Bronchial epithelial cell (primary cell): ENCODE data around the gene VKORC1L1. TPM values are rescaled to one million over a fixed set of nuclear protein-coding genes. Genes with fewer than 3 reads are reported as not detected.

Experiments used
- DNase-seq: peaks from one replicate; pipeline ENCODE4 v3.0.0-alpha.2; 2010; ENCODE audit warnings: low read depth
- FAIRE-seq: peaks from 2 replicates; lab custom pipeline; 2011; peaks lifted over from hg19 to GRCh38; lab: Jason Lieb, UNC
- H3K27me3 ChIP-seq: 2 replicates; pipeline ENCODE4 v1.5.1; 2011; ENCODE audit warnings: low read length; ENCODE audit not compliant: control insufficient read depth, insufficient read depth
- H3K36me3 ChIP-seq: 2 replicates; pipeline ENCODE4 v1.5.1; 2011; ENCODE audit warnings: low read length; ENCODE audit not compliant: control insufficient read depth, insufficient read depth
- H3K4me3 ChIP-seq: 2 replicates; pipeline ENCODE4 v1.5.1; 2011; ENCODE audit warnings: mild to moderate bottlenecking, low read depth, low read length, control low read depth
- total RNA-seq: library from RNA; depleted of rRNA; stranded (reverse); fragments of >200 nt; gene quantifications from 2 replicates; pipeline ENCODE4 v1.2.1, GENCODE V29; 2014
- TF ChIP-seq, protein P1 (sequence below): IDR thresholded peaks from 2 replicates; pipeline ENCODE4 v1.5.1; 2011; ENCODE audit warnings: mild to moderate bottlenecking, moderate library complexity, low read length, control low read depth, inconsistent platforms; ENCODE audit not compliant: insufficient read depth, severe bottlenecking

Gene VKORC1L1
- total RNA-seq, 1 donor from 2014 or later = 11.6 TPM

- no peak for FAIRE-seq
Measured at GRCh38 chr7:65951837-65952578, 79.1 kb downstream of the VKORC1L1 start.

GRCh38 chr7:65953001-65953720 lies 80.3 kb downstream of the VKORC1L1 start:
- FAIRE-seq = no peak

More at GRCh38 chr7:65951837-65952578, 79.1 kb downstream of the VKORC1L1 start:
- no peak overlapping the region for H3K4me3 ChIP-seq
- TF ChIP-seq, protein P1, sequence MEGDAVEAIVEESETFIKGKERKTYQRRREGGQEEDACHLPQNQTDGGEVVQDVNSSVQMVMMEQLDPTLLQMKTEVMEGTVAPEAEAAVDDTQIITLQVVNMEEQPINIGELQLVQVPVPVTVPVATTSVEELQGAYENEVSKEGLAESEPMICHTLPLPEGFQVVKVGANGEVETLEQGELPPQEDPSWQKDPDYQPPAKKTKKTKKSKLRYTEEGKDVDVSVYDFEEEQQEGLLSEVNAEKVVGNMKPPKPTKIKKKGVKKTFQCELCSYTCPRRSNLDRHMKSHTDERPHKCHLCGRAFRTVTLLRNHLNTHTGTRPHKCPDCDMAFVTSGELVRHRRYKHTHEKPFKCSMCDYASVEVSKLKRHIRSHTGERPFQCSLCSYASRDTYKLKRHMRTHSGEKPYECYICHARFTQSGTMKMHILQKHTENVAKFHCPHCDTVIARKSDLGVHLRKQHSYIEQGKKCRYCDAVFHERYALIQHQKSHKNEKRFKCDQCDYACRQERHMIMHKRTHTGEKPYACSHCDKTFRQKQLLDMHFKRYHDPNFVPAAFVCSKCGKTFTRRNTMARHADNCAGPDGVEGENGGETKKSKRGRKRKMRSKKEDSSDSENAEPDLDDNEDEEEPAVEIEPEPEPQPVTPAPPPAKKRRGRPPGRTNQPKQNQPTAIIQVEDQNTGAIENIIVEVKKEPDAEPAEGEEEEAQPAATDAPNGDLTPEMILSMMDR = no peak
- H3K27me3 ChIP-seq = no peaks in the 10 kb centered on the region
- DNase-seq = peak; percentile 78
- peaks cover 3% of the 10 kb centered on the region for H3K36me3 ChIP-seq

DNA sequence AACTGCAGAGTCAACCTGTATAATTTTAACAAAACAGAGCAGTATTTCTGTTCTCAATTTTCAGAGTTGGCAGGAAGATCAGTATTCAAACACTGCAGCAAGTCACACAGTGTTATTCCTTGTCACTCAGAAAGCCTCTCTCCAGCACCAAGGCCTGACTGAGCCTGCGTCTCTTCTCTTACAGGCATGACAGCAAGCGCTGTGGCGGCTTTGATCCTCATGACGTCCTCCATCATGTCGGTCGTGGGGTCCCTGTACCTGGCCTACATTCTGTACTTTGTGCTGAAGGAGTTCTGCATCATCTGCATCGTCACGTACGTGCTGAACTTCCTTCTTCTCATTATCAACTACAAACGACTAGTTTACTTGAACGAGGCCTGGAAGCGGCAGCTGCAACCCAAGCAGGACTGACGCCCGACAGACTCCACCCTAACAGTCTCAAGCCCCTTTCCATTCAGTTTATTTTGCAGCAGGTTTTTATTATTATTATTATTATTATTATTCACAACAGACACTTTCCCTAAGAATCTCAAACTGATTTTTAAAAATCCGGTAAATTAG lies 81.1 kb downstream of the VKORC1L1 start:
- DNase-seq = no peak
- TF ChIP-seq, protein P1 = no peak
- Histone ChIP-seq H3K4me3 (no peak overlapping the region), H3K27me3 (no peaks in the 10 kb centered on the region), H3K36me3 (peaks cover 3% of the 10 kb centered on the region)
- no peak for FAIRE-seq

More at GRCh38 chr7:65953001-65953720, 80.3 kb downstream of the VKORC1L1 start:
- no peak overlapping the region for H3K4me3 ChIP-seq
- no peaks in the 10 kb centered on the region for H3K27me3 ChIP-seq
- H3K36me3 ChIP-seq = peaks cover 3% of the 10 kb centered on the region
- TF ChIP-seq, protein P1 = no peak
- DNase-seq = no peak

- Histone ChIP-seq H3K4me3 (no peak overlapping the region), H3K27me3 (no peaks in the 10 kb centered on the region), H3K36me3 (peaks cover 8% of the 10 kb centered on the region)
- no peak for FAIRE-seq
- TF ChIP-seq, protein P1 = no peak
- peak; percentile 8 for DNase-seq
Measured at GRCh38 chr7:65955718-65956117, 82.8 kb downstream of the VKORC1L1 start.

DNA sequence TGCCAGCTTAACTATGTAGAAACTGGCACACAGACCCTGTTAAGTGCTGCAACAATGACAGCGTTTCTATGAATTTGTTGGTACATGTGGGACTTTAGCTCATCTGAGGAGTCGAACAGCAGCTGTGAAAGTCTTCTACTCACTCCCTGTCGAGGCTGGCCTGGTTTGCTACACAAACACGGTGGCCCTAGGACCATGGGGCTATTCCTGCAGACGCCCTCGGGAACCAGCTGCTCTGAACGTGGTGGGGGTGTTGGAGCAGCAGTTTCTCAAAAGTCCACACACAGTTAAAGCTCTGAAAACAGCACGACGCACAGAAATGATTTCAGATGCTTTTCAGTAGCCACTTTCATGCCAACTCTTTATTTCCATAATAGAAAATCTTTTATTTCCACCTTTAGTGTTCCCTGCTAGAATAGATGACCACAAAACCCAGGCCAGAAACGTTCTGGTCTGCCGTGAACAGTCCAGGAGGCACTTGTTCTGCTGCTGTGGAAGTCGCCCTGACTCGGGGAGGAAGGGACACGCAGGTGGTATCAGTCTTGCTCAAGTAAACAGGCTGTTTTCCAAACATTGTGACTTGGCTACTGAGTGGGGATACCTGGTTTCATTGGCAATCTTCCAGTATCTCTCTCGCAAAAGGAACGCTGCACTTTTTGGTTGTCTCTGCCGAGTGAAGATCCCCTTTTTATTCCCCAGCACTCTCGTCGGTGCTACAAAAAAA lies 87.6 kb downstream of the VKORC1L1 start:
- TF ChIP-seq, protein P1 = no peak
- Histone ChIP-seq H3K27me3 (no peaks in the 10 kb centered on the region), H3K36me3 (peaks cover 5% of the 10 kb centered on the region), H3K4me3 (no peak overlapping the region)
- DNase-seq (no peak), FAIRE-seq (no peak)
